Activated naive CD4-positive, alpha-beta T cell (primary cell): ENCODE results near the gene GGT7.
"Not testable (repeated sequence)": the region's sequence is repeated elsewhere in the genome, so short reads cannot be mapped to it uniquely, and the experiment has no call there.

Experiments
- DNase-seq, 4 experiments: peaks; one replicate each; lab custom pipeline; 2025; lab: John Stamatoyannopoulos, UW

GGT7 gene

GRCh38 chr20:34872622-34873224 lies at the start of gene GGT7:
Gene GGT7 (minus strand): TSS chr20:34872856. CDS start chr20:34872815, 41 bp downstream.
- DNase-seq: peak; percentile 55 to 86 (median 80)

GRCh38 chr20:34921436-34921835 lies 48.8 kb upstream of the GGT7 start:
- DNase-seq: no peak

- DNase-seq: no peak
Observed at GRCh38 chr20:34920055-34920454, 47.4 kb upstream of the GGT7 start.

GRCh38 chr20:34916774-34917354 lies 44.2 kb upstream of the GGT7 start:
- no peak for DNase-seq

GRCh38 chr20:34915749-34916455 lies 43.2 kb upstream of the GGT7 start:
- DNase-seq: no peak

- no peak for DNase-seq
Observed at GRCh38 chr20:34915131-34915530, 42.5 kb upstream of the GGT7 start.

- DNase-seq: no peak
Observed at GRCh38 chr20:34907616-34908469, 35.2 kb upstream of the GGT7 start.

- DNase-seq: no peak
Observed at GRCh38 chr20:34904202-34904621, 31.6 kb upstream of the GGT7 start.

- not testable (repeated sequence) for DNase-seq
Observed at GRCh38 chr20:34898731-34899130, 26.1 kb upstream of the GGT7 start.

- DNase-seq: not testable (repeated sequence)
Observed at GRCh38 chr20:34898129-34898528, 25.5 kb upstream of the GGT7 start.

- DNase-seq: no peak
Observed at GRCh38 chr20:34896086-34896621, 23.5 kb upstream of the GGT7 start.

- no peak for DNase-seq
Observed at GRCh38 chr20:34895465-34895864, 22.8 kb upstream of the GGT7 start.

GRCh38 chr20:34894723-34895122 lies 22.1 kb upstream of the GGT7 start:
- DNase-seq: no peak

- no peak for DNase-seq
Observed at GRCh38 chr20:34892671-34893070, 20.0 kb upstream of the GGT7 start.

- no peak for DNase-seq
Observed at GRCh38 chr20:34891166-34892062, 18.8 kb upstream of the GGT7 start.

GRCh38 chr20:34888468-34888867 lies 15.8 kb upstream of the GGT7 start:
- no peak for DNase-seq

- DNase-seq: no peak
Observed at GRCh38 chr20:34887023-34887422, 14.4 kb upstream of the GGT7 start.

GRCh38 chr20:34886122-34886521 lies 13.5 kb upstream of the GGT7 start:
- DNase-seq: no peak

GRCh38 chr20:34884260-34884659 lies 11.6 kb upstream of the GGT7 start:
- DNase-seq: no peak

GRCh38 chr20:34883809-34884208 lies 11.2 kb upstream of the GGT7 start:
- no peak for DNase-seq

- no peak for DNase-seq
Observed at GRCh38 chr20:34883087-34883688, 10.5 kb upstream of the GGT7 start.
